MM.1S (cell line): ENCODE measurements around the gene OR8B8.

Source experiments
- DNase-seq: peaks from one replicate; pipeline ENCODE4 v3.0.0-alpha.2; 2015
- H2AFZ ChIP-seq: fragments of 300-600 bp; sonication (generic); 2 replicates; pipeline ENCODE4 v1.6.0; 2016; ENCODE audit warnings: antibody characterized with exemption, low read length
- H3F3A ChIP-seq: fragments of 300-600 bp; sonication (generic); 2 replicates; pipeline ENCODE4 v1.6.1; 2016; ENCODE audit warnings: mild to moderate bottlenecking, antibody characterized with exemption, low read length, moderate library complexity, mixed read lengths; ENCODE audit not compliant: insufficient read depth
- H3K27ac ChIP-seq: fragments of 300-600 bp; sonication (generic); 2 replicates; pipeline ENCODE4 v1.5.1; 2016; ENCODE audit warnings: mild to moderate bottlenecking, low read length
- H3K27me3 ChIP-seq: fragments of 300-600 bp; sonication (generic); replicated peaks from 2 replicates; pipeline ENCODE4 v1.6.0; 2016; ENCODE audit warnings: low read length; ENCODE audit not compliant: insufficient read depth
- H3K36me3 ChIP-seq: fragments of 300-600 bp; sonication (generic); replicated peaks from 2 replicates; pipeline ENCODE4 v1.6.1; 2016; ENCODE audit warnings: mild to moderate bottlenecking, low read length, mixed read lengths; ENCODE audit not compliant: insufficient read depth
- H3K4me1 ChIP-seq: fragments of 300-600 bp; sonication (generic); 2 replicates; pipeline ENCODE4 v1.6.1; 2016; ENCODE audit warnings: low read length, mixed read lengths
- H3K4me2 ChIP-seq: fragments of 300-600 bp; sonication (generic); 2 replicates; pipeline ENCODE4 v1.6.0; 2016; ENCODE audit warnings: low read depth, low read length
- H3K4me3 ChIP-seq: fragments of 300-600 bp; sonication (generic); 2 replicates; pipeline ENCODE4 v1.5.1; 2016; ENCODE audit warnings: low read length, mixed read lengths
- H3K79me2 ChIP-seq: fragments of 300-600 bp; sonication (generic); 2 replicates; pipeline ENCODE4 v1.6.1; 2016; ENCODE audit warnings: mixed run types, low read length, mixed read lengths
- H3K9ac ChIP-seq: fragments of 300-600 bp; sonication (generic); 2 replicates; pipeline ENCODE4 v1.6.1; 2016; ENCODE audit warnings: low read length, mixed read lengths
- H3K9me2 ChIP-seq: fragments of 300-600 bp; sonication (generic); replicated peaks from 2 replicates; pipeline ENCODE4 v1.6.1; 2016; ENCODE audit warnings: mild to moderate bottlenecking, low read length, mixed read lengths; ENCODE audit not compliant: insufficient read depth
- H3K9me3 ChIP-seq: fragments of 300-600 bp; sonication (generic); replicated peaks from 2 replicates; pipeline ENCODE4 v1.6.1; 2016; ENCODE audit warnings: mild to moderate bottlenecking, low read length, mixed read lengths; ENCODE audit not compliant: insufficient read depth
- H4K20me1 ChIP-seq: fragments of 300-600 bp; sonication (generic); 2 replicates; pipeline ENCODE4 v1.6.1; 2016; ENCODE audit warnings: mild to moderate bottlenecking, low read length, moderate library complexity, mixed read lengths; ENCODE audit not compliant: insufficient read depth
- EZH2 ChIP-seq: fragments of 300-600 bp; sonication (generic); optimal IDR thresholded peaks from 2 replicates; pipeline ENCODE3; 2017; ENCODE audit warnings: low read depth, mild to moderate bottlenecking, antibody characterized with exemption, low read length, mixed read lengths
- EZH2phosphoT487 ChIP-seq: fragments of 300-600 bp; sonication (generic); IDR thresholded peaks from 2 replicates; pipeline ENCODE4 v1.6.1; 2018; ENCODE audit warnings: antibody characterized with exemption, low read length
- TF ChIP-seq, protein P1 (sequence below): fragments of 300-600 bp; sonication (generic); IDR thresholded peaks from 2 replicates; pipeline ENCODE4 v1.5.1; 2016; ENCODE audit warnings: antibody characterized with exemption, low read length, mixed read lengths

The OR8B8 gene

DNA sequence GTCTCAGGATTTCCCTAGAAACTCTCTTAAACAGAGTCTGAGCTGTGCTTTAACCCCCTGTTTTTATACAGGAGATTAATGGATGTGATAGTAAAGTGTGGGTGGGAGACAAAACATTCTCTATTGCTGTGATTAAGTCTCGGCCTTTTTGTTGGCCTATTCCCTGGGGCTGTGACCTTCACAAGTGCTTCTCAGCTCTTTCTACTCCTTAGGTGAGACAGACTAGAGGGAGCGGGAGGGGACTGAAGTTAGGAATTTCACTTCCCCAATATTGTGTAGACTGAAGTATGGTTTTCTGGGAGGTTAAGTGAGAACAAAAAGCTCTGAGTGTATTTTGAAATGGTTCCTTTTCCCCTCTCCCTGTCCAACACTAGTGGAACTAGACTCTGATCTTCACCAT, 29.8 kb upstream of the OR8B8 start:
- Histone ChIP-seq H2AFZ (no peak overlapping the region), H3K9me2 (no peaks in the 10 kb centered on the region), H3K4me1 (no peaks in the 10 kb centered on the region), H3F3A (no peaks in the 10 kb centered on the region), H3K4me3 (no peak overlapping the region), H3K27ac (no peak overlapping the region), H3K4me2 (no peak overlapping the region), H3K36me3 (no peaks in the 10 kb centered on the region), H3K9ac (no peak overlapping the region), H4K20me1 (no peaks in the 10 kb centered on the region), H3K9me3 (no peaks in the 10 kb centered on the region), H3K27me3 (no peaks in the 10 kb centered on the region), H3K79me2 (no peaks in the 10 kb centered on the region)
- TF ChIP-seq EZH2phosphoT487 (no peak), EZH2 (no peak)
- DNase-seq, result no peak

DNA sequence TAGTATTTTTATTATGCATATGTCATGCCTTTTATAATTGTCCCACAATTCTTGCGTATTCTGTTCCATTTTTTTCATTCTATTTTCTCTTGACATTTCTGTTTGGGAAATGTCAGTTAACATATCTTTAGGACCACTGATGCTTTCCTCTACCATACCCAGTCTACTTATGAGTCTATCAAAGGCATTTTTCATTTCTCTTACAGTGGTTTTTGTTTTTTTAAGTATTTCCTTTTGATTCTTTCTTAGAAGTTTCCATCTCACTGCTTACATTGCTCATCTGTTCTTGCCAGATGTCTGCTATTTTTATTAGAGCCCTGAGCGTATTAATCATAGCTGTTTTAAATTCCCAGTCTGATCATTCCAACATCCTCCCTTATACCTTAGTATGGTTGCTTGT, 29.3 kb upstream of the OR8B8 start:
- no peak overlapping the region for H3K4me3 ChIP-seq
- no peak overlapping the region for H3K4me2 ChIP-seq
- no peaks in the 10 kb centered on the region for H3K27me3 ChIP-seq
- H3K36me3 ChIP-seq, result no peaks in the 10 kb centered on the region
- no peak overlapping the region for H3K9ac ChIP-seq
- H3K4me1 ChIP-seq, result no peaks in the 10 kb centered on the region
- TF ChIP-seq EZH2 (no peak), EZH2phosphoT487 (no peak)
- TF ChIP-seq, protein P1, sequence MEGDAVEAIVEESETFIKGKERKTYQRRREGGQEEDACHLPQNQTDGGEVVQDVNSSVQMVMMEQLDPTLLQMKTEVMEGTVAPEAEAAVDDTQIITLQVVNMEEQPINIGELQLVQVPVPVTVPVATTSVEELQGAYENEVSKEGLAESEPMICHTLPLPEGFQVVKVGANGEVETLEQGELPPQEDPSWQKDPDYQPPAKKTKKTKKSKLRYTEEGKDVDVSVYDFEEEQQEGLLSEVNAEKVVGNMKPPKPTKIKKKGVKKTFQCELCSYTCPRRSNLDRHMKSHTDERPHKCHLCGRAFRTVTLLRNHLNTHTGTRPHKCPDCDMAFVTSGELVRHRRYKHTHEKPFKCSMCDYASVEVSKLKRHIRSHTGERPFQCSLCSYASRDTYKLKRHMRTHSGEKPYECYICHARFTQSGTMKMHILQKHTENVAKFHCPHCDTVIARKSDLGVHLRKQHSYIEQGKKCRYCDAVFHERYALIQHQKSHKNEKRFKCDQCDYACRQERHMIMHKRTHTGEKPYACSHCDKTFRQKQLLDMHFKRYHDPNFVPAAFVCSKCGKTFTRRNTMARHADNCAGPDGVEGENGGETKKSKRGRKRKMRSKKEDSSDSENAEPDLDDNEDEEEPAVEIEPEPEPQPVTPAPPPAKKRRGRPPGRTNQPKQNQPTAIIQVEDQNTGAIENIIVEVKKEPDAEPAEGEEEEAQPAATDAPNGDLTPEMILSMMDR, result no peak
- no peaks in the 10 kb centered on the region for H4K20me1 ChIP-seq
- no peaks in the 10 kb centered on the region for H3K9me3 ChIP-seq
- H3K79me2 ChIP-seq, result no peaks in the 10 kb centered on the region
- H2AFZ ChIP-seq, result no peak overlapping the region
- H3F3A ChIP-seq, result no peaks in the 10 kb centered on the region
- H3K27ac ChIP-seq, result no peak overlapping the region
- no peaks in the 10 kb centered on the region for H3K9me2 ChIP-seq
- DNase-seq, result no peak

DNA sequence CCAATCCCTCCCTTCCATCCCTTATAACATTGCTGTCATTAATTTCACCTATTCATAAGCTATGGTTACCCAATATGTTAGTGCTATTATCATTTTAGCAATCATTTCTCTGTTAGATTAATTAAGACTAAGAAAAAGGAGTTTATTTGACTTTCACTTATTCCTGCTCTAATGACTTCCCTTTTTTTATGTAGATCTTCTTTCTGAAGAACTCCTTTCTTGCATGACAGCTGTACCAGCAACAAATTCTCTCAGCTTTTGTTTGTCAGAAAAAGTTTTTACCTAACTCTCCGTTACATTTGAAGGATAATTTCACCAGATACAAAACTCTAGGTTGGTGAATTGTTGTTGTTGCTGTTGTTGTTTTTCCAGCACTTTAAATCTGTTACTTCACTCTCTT, 28.6 kb upstream of the OR8B8 start:
- no peaks in the 10 kb centered on the region for H3K27me3 ChIP-seq
- no peak for TF ChIP-seq EZH2
- no peak for TF ChIP-seq EZH2phosphoT487
- TF ChIP-seq, protein P1, result no peak
- no peak overlapping the region for H3K9ac ChIP-seq
- H3K79me2 ChIP-seq, result no peaks in the 10 kb centered on the region
- H3K36me3 ChIP-seq, result no peaks in the 10 kb centered on the region
- no peak for DNase-seq
- no peaks in the 10 kb centered on the region for H3K9me2 ChIP-seq
- no peak overlapping the region for H2AFZ ChIP-seq
- no peak overlapping the region for H3K4me3 ChIP-seq
- H4K20me1 ChIP-seq, result no peaks in the 10 kb centered on the region
- H3K4me1 ChIP-seq, result no peaks in the 10 kb centered on the region
- H3K9me3 ChIP-seq, result no peaks in the 10 kb centered on the region
- H3K27ac ChIP-seq, result no peak overlapping the region
- H3F3A ChIP-seq, result no peaks in the 10 kb centered on the region
- no peak overlapping the region for H3K4me2 ChIP-seq

DNA sequence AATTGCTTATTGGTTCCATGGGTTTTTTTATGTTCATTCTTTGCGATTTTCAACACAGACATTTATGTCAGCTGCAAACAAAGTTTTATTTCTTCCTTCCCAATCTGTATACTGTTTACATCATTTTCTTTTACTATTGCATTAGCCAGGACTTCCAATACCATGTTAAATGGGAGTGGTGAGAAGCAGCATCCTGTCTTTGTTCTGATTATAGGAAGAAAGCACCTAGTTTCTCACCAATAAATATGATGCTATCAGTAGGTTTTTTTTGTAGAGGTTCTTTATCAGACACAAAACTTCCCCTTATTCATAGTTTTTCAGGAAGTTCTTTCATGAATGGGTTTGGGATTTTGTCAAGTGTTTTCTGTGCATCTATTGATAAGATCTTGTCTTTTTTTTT, 28.0 kb upstream of the OR8B8 start:
- Histone ChIP-seq H4K20me1 (no peaks in the 10 kb centered on the region), H3K4me1 (no peaks in the 10 kb centered on the region), H3K9me3 (no peaks in the 10 kb centered on the region), H3K27ac (no peak overlapping the region), H3K36me3 (no peaks in the 10 kb centered on the region), H3K9ac (no peak overlapping the region), H2AFZ (no peak overlapping the region), H3K9me2 (no peaks in the 10 kb centered on the region), H3K4me2 (no peak overlapping the region), H3F3A (no peaks in the 10 kb centered on the region), H3K79me2 (no peaks in the 10 kb centered on the region), H3K27me3 (no peaks in the 10 kb centered on the region), H3K4me3 (no peak overlapping the region)
- DNase-seq, result no peak
- TF ChIP-seq, protein P1, result no peak
- TF ChIP-seq EZH2phosphoT487 (no peak), EZH2 (no peak)
